ENCODE measurements around the gene KRT77. TPM values are rescaled to one million over a fixed set of nuclear protein-coding genes. Genes with fewer than 3 reads are reported as not detected.

The KRT77 gene
- total RNA-seq, 4 donors from 2014 or later, result 122 to 659 (median 243) TPM

GRCh38 chr12:52689239-52689638, 14.1 kb downstream of the KRT77 start:
- H3K4me3 ChIP-seq (ENCODE audit: low read depth, poor library complexity, severe bottlenecking), result no peak overlapping the region
- TF ChIP-seq POLR2A (IDR thresholded peaks at IDR 0.05) (no peak), CTCF (IDR thresholded peaks at IDR 0.05) (no peak)
- intact Hi-C loops (cut with DNase I; ENCODE audit: low total_unique reads), result loop anchor here (10.0 kb wide), 1 partner anchor 176 kb away; no protein-coding TSS in a partner anchor
- DNase-seq (ENCODE audit: low spot score in 2 of 2), result no peak

GRCh38 chr12:52688481-52688880, 14.8 kb downstream of the KRT77 start:
- no peak overlapping the region for H3K4me3 ChIP-seq (ENCODE audit: low read depth, poor library complexity, severe bottlenecking)
- intact Hi-C loops (cut with DNase I; ENCODE audit: low total_unique reads), result loop anchor here (10.0 kb wide), 1 partner anchor 176 kb away; no protein-coding TSS in a partner anchor
- WGBS, 2 donors, result 63 to 86% methylated on average over 2 of the region's 2 CpGs
- DNase-seq (ENCODE audit: low spot score in 2 of 2), result no peak
- TF ChIP-seq CTCF (IDR thresholded peaks at IDR 0.05) (no peak), POLR2A (IDR thresholded peaks at IDR 0.05) (no peak)

GRCh38 chr12:52687497-52688385, 15.6 kb downstream of the KRT77 start:
- intact Hi-C loops (cut with DNase I; ENCODE audit: low total_unique reads), result loop anchor here (10.0 kb wide), 1 partner anchor 177 kb away; no protein-coding TSS in a partner anchor
- WGBS, 2 donors, result 44 to 51% methylated on average over 8 of the region's 8 CpGs

GRCh38 chr12:52686756-52687487, 16.4 kb downstream of the KRT77 start:
- WGBS, 2 donors, result 48 to 57% methylated on average over 9 of the region's 9 CpGs
- H3K4me3 ChIP-seq (ENCODE audit: low read depth, poor library complexity, severe bottlenecking), result no peak overlapping the region
- DNase-seq (ENCODE audit: low spot score in 2 of 2), result peak in 1 of 2 donors; percentile 51
- intact Hi-C loops (cut with DNase I; ENCODE audit: low total_unique reads), result loop anchor here (10.0 kb wide), 1 partner anchor 178 kb away; no protein-coding TSS in a partner anchor
- TF ChIP-seq CTCF (IDR thresholded peaks at IDR 0.05), result no peak
- no peak for TF ChIP-seq POLR2A (IDR thresholded peaks at IDR 0.05)

More at GRCh38 chr12:52687497-52688385, 15.6 kb downstream of the KRT77 start:
- no peak for DNase-seq (ENCODE audit: low spot score in 2 of 2)
- no peak overlapping the region for H3K4me3 ChIP-seq (ENCODE audit: low read depth, poor library complexity, severe bottlenecking)
- TF ChIP-seq CTCF (IDR thresholded peaks at IDR 0.05) (no peak), POLR2A (IDR thresholded peaks at IDR 0.05) (no peak)

- TF ChIP-seq POLR2A (IDR thresholded peaks at IDR 0.05) (no peak), CTCF (IDR thresholded peaks at IDR 0.05) (no peak)
- intact Hi-C loops (cut with DNase I; ENCODE audit: low total_unique reads), result loop anchor here (10.0 kb wide), 1 partner anchor 179 kb away; no protein-coding TSS in a partner anchor
- WGBS, 2 donors, result 56 to 64% methylated on average over 3 of the region's 3 CpGs
- H3K4me3 ChIP-seq (ENCODE audit: low read depth, poor library complexity, severe bottlenecking), result no peak overlapping the region
- DNase-seq (ENCODE audit: low spot score in 2 of 2), result no peak
Measured at GRCh38 chr12:52686063-52686462, 17.3 kb downstream of the KRT77 start.

All from lower leg skin (tissue), 4 donors.